Measurements from ENCODE around the gene ATP5PD. TPM values are rescaled to one million over a fixed set of nuclear protein-coding genes. Genes with fewer than 3 reads are reported as not detected.

ATP5PD gene
- total RNA-seq, 1 experiment from 2014 or later: 344 TPM

DNA sequence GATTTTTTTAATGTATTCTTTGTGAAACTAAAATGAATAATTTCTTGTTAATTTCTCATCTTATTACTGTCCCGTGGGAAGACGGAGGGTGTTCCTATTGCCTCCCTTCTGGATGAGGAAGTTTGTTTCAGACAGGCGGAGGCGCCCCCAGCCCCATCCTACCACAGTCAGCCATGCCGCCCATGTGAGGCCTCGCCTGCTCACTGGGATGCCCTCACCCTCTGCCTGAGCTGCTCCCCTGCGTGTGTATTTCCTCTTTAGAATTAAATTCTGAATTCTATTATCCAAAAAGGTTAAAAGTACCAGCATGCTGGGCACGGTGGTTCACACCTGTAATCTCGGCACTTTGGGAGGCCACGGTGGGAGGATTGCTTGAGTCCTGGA, 14.3 kb upstream of the ATP5PD start:
- H3T11ph ChIP-seq (ENCODE audit: low read length): no peak overlapping the region
- H3K14ac ChIP-seq (ENCODE audit: insufficient read depth, low read length): no peak overlapping the region
- H2BK20ac ChIP-seq (ENCODE audit: low read depth, low read length, poor library complexity, severe bottlenecking): no peak overlapping the region
- H3K4ac ChIP-seq (ENCODE audit: low read depth, low read length): no peak overlapping the region
- no peaks in the 10 kb centered on the region for H3K4me1 ChIP-seq (ENCODE audit: insufficient read depth, low read length)
- H3K79me1 ChIP-seq (ENCODE audit: insufficient read depth, low read depth, low read length, poor library complexity, severe bottlenecking): no peaks in the 10 kb centered on the region
- no peak overlapping the region for H4K5ac ChIP-seq (ENCODE audit: insufficient read length, low read depth, low read length)
- no peaks in the 10 kb centered on the region for H3K9me3 ChIP-seq (ENCODE audit: control insufficient read depth, low read depth, low read length)
- H2BK5ac ChIP-seq (ENCODE audit: insufficient read length, low read length): no peak overlapping the region
- no peak overlapping the region for H2BK12ac ChIP-seq (ENCODE audit: insufficient read length, low read depth, low read length)
- no peak overlapping the region for H3K56ac ChIP-seq (ENCODE audit: insufficient read length, low read depth, low read length)
- TF ChIP-seq, protein P1, sequence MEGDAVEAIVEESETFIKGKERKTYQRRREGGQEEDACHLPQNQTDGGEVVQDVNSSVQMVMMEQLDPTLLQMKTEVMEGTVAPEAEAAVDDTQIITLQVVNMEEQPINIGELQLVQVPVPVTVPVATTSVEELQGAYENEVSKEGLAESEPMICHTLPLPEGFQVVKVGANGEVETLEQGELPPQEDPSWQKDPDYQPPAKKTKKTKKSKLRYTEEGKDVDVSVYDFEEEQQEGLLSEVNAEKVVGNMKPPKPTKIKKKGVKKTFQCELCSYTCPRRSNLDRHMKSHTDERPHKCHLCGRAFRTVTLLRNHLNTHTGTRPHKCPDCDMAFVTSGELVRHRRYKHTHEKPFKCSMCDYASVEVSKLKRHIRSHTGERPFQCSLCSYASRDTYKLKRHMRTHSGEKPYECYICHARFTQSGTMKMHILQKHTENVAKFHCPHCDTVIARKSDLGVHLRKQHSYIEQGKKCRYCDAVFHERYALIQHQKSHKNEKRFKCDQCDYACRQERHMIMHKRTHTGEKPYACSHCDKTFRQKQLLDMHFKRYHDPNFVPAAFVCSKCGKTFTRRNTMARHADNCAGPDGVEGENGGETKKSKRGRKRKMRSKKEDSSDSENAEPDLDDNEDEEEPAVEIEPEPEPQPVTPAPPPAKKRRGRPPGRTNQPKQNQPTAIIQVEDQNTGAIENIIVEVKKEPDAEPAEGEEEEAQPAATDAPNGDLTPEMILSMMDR (conservative IDR thresholded peaks at IDR 0.05): no peak
- no peak overlapping the region for H3K4me3 Mint-ChIP-seq
- peaks cover 0 to 4% of the 10 kb centered on the region in 2 experiments; a peak in 1 of 4 replicates for H3K4me1 Mint-ChIP-seq
- no peaks in the 10 kb centered on the region for H3K23me2 ChIP-seq (ENCODE audit: insufficient read length, low read depth, low read length, poor library complexity, severe bottlenecking)
- H3K36me3 Mint-ChIP-seq (ENCODE audit: insufficient read depth in 1 of 3, low read depth in 3 of 3): peaks cover 40 to 74% (median 71%) of the 10 kb centered on the region in 3 experiments
- no peaks in the 10 kb centered on the region for H3K27me3 ChIP-seq (ENCODE audit: insufficient read depth, low read length)
- no peak overlapping the region for H3K23ac ChIP-seq (ENCODE audit: insufficient read length, low read depth, low read length)
- no peaks in the 10 kb centered on the region; the same call in none of the 2 replicates for H3K27me3 Mint-ChIP-seq (ENCODE audit: low read depth)
- H3K9ac ChIP-seq (ENCODE audit: extremely low read depth, insufficient read length, low read length): no peak overlapping the region
- no peak overlapping the region for H3K27ac ChIP-seq (ENCODE audit: insufficient read length, low read depth, low read length)
- no peak overlapping the region for H4K91ac ChIP-seq (ENCODE audit: insufficient read length, low read depth, low read length)
- no peak overlapping the region for H2AFZ ChIP-seq (ENCODE audit: low read length)
- H3K4me2 ChIP-seq (ENCODE audit: insufficient read depth, insufficient read length, low read length): no peak overlapping the region
- no peak overlapping the region for H2BK120ac ChIP-seq (ENCODE audit: low read depth, low read length, poor library complexity, severe bottlenecking)
- DNase-seq: no peak
- H4K20me1 ChIP-seq (ENCODE audit: control insufficient read depth, insufficient read depth, insufficient read length): no peaks in the 10 kb centered on the region
- no peaks in the 10 kb centered on the region for H3K9me3 Mint-ChIP-seq
- no peaks in the 10 kb centered on the region; the same call in 1 of the 2 replicates for H3K79me2 ChIP-seq (ENCODE audit: insufficient read depth, low read length)
- no peak overlapping the region for H2AK5ac ChIP-seq (ENCODE audit: insufficient read length, low read length)
- H2BK15ac ChIP-seq (ENCODE audit: low read depth, low read length): no peak overlapping the region
- no peak overlapping the region for H3K18ac ChIP-seq (ENCODE audit: insufficient read length, low read depth, low read length)
- WGBS (ENCODE audit: extremely low coverage, insufficient read length, low lambda C conversion rate): no CpG with 5 or more reads among the region's 10 CpGs
- no peak overlapping the region; a peak in 1 of 7 replicates for H3K27ac Mint-ChIP-seq
- no peak overlapping the region for H4K8ac ChIP-seq (replicated peaks; ENCODE audit: insufficient read length, low read depth, low read length)
